Globus pallidus (tissue), 1 donor: ENCODE measurements around the gene MEAK7.

Experiments
- DNase-seq: peaks from one replicate; pipeline ENCODE4 v3.0.0-alpha.2; 2015; ENCODE audit warnings: low spot score

The MEAK7 gene

GRCh38 chr16:84465154-84465553 is 39.3 kb downstream of the MEAK7 start:
- DNase-seq, result no peak

GRCh38 chr16:84464116-84464515 is 40.3 kb downstream of the MEAK7 start:
- no peak for DNase-seq

DNA sequence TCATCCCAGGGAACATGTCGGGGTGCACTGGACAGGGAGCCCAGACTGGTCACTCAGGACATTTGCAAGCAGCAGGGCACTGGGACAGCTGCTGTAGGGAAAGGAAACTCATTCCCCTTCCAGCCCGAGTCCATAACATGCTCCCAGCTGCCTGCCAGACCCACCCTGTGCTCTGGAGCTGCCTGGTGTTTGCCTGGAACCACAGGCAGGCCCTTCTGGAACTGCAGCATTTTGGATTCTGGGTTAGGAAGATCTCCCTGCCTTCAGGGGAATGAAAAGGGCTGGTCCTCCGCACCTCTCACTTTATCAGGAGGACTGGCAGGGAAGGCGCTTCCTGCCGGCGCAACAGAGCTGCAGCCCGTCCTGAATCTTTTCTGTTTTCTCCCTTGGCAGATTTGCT is 41.2 kb downstream of the MEAK7 start:
- no peak for DNase-seq

DNA sequence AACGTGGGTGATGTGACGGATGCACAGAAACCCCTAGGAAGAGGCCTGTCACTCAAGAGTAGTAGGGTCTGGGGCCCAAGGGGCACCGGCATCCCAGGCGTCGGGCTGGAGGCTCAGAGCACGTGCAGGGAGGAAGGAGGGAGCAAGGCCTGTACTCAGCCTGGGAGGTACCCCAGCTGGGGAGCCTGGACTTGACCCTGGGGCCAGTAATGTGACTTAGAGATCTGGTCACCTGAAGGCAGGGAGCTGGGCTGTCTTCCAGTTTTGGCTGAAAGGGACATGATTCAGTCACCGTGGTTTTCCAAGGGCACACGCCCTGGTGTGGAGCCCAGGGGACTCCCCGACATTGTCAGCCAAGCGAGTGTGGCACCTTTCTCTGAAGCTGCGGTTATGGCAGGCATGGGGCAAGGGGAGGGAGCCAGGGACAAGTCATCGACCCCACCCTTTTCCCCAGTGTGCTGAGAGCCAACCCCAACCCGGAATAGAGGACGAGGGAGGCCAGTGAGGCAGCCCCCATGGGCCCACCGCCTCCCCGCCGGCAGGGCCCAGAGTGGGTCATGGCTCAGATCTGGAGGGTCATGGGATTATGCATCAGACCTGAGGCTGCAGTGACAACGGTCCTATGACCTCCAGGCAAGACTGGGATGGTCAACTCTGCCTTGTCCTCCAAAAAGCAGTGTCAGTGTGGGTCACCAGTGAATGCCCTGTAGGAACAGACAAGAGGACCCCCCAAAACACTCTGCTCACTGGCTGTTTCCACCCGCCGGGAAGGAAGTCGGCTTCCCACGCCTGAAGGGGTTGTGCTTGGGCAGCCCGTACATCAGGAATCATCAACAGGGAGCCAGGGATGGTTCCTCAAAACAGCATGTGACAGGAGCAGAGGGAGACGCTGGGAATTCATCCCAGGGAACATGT is 41.9 kb downstream of the MEAK7 start:
- no peak for DNase-seq

GRCh38 chr16:84461413-84462295 is 42.8 kb downstream of the MEAK7 start:
- DNase-seq, result no peak

GRCh38 chr16:84461029-84461412 is 43.4 kb downstream of the MEAK7 start:
- DNase-seq, result no peak

DNA sequence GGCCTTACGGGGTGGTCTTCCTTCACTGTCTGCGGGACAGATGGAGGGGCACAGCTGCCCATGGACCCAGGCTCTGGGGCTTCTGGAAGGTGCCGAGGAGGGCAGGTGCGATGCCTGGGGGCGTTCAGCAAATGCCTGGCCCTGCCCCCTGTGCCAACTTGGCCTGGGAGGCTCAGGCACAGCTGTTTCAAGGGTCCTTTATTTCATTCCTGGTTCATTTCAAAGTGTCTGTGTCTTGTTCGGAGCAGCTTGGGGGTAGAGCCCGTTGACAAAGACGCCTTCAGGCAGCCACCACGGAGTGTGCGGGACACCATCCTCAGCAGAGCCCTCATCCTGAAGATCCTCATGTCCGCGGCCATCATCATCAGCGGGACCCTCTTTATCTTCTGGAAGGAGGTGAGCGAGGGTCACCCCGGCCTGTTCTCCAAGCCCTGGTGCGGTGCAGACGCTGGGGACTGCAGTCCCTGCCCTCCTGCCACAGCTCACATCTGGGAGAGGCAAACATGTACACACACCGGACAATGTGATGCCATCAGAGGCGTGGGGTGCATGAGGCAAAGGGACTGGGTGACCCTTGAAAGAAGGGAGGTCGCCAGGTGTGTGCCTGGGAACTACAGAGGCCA is 43.9 kb downstream of the MEAK7 start:
- DNase-seq, result no peak

GRCh38 chr16:84459941-84460405 is 44.5 kb downstream of the MEAK7 start:
- no peak for DNase-seq

DNA sequence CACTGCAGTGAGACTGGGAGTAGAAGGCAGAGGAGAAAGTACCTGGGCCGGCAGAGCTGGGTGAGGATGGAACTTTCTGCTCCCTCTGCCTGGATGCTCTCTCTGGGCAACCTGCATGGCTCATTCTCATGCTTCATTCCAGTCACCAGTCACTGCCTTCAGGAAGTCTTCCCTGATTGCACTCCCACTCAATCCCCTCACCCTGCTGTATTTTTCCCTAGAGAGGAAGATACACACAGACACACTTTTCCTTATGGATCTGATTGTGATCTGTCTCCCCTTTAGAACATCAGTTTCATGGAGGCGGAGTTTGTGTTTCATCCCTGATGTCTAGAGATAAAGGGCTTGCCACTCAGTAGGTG is 44.9 kb downstream of the MEAK7 start:
- DNase-seq, result no peak

- no peak for DNase-seq
Measured at GRCh38 chr16:84458606-84459532, 45.6 kb downstream of the MEAK7 start.

DNA sequence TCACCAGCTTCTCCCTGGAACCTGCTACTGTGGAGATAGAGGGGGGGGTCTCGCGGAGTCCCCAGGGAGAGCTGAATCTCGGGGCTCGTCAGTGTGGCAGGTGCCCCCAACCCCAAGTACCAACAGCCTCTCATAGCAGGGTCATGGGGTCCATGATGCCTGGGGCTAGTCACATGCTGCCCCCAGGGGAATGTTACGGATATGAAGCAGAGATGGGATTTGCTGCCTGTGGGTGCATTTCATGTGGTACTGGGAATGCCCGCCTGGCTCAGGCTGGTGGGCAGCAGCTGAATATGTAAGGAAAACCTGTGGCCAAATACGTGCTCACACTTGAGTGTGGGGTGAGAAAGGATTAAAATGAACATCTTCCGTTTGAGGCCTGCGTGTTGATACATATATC is 49.4 kb downstream of the MEAK7 start:
- no peak for DNase-seq
